Uterus (tissue), 2 donors: ENCODE results near the gene ADAMTS20.

Experiments used
- CTCF ChIP-seq, 4 experiments: fragments of 200-600 bp in 2 of 4; fragments of 450-650 bp in 2 of 4; sonication (generic) in 2 of 4; IDR thresholded peaks; one replicate each; pipeline ENCODE4 v1.5.1; 2016 to 2019; ENCODE audit warnings: antibody characterized with exemption in 4 of 4, mild to moderate bottlenecking in 2 of 4, moderate library complexity in 1 of 4
- POLR2A ChIP-seq, 2 donors: fragments of 450-650 bp; IDR thresholded peaks; one replicate each; pipeline ENCODE4 v1.6.1; 2016; ENCODE audit warnings: antibody characterized with exemption in 2 of 2, mild to moderate bottlenecking in 1 of 2, moderate library complexity in 1 of 2

- TF ChIP-seq CTCF (IDR thresholded peaks at IDR 0.05) (no peak), POLR2A (IDR thresholded peaks at IDR 0.05) (no peak)
Observed at GRCh38 chr12:43599066-43599465, 47.1 kb upstream of the ADAMTS20 start.
